Lower lobe of right lung (tissue), 2 donors: Measurements from ENCODE around the gene RNLS. TPM values are rescaled to one million over a fixed set of nuclear protein-coding genes. Genes with fewer than 3 reads are reported as not detected.

Experiments
- ATAC-seq, 2 donors: fragments of 200-7000 bp; cut with Tn5 transposase; one replicate each; pipeline ENCODE4 v1.9.1; 2020 to 2022; ENCODE audit warnings: mild to moderate bottlenecking in 2 of 2, moderate library complexity in 2 of 2
- DNase-seq: peaks from one replicate; pipeline ENCODE4 v3.0.0-alpha.2; 2020
- H3K27ac ChIP-seq: fragments of 200-600 bp; one replicate; pipeline ENCODE4 v1.8.0; 2022
- H3K27me3 ChIP-seq: fragments of 200-600 bp; one replicate; pipeline ENCODE4 v1.8.0; 2022; ENCODE audit warnings: low read depth
- H3K36me3 ChIP-seq: fragments of 200-600 bp; one replicate; pipeline ENCODE4 v1.8.0; 2022; ENCODE audit warnings: mild to moderate bottlenecking
- H3K4me1 ChIP-seq: fragments of 200-600 bp; one replicate; pipeline ENCODE4 v1.8.0; 2022
- H3K4me3 ChIP-seq: fragments of 200-600 bp; one replicate; pipeline ENCODE4 v1.8.0; 2022; ENCODE audit warnings: mild to moderate bottlenecking
- H3K9me3 ChIP-seq: fragments of 200-600 bp; one replicate; pipeline ENCODE4 v1.8.0; 2022
- intact Hi-C: fragments of 100-400 bp; cut with DNase I; formaldehyde crosslinking; loops from one replicate; pipeline ENCODE4 v1.11.0; 2022
- total RNA-seq: library from RNA; stranded (reverse); fragmentation: NEBNext Ultra II Directional; extraction: Animal tissue kit (Norgen Biotek cat#: 25700); gene quantifications from one replicate; pipeline ENCODE4 v1.2.1, GENCODE V29; 2021
- TF ChIP-seq, protein P1 (sequence below): fragments of 200-600 bp; IDR thresholded peaks from one replicate; pipeline ENCODE4 v1.8.0; 2022; ENCODE audit warnings: antibody characterized with exemption, mild to moderate bottlenecking
- donor health status: DM: no; HTN: yes; CAD: no; lungs with severe emphysema.

The RNLS gene
- total RNA-seq, 1 donor from 2014 or later = 9.6 TPM

DNA sequence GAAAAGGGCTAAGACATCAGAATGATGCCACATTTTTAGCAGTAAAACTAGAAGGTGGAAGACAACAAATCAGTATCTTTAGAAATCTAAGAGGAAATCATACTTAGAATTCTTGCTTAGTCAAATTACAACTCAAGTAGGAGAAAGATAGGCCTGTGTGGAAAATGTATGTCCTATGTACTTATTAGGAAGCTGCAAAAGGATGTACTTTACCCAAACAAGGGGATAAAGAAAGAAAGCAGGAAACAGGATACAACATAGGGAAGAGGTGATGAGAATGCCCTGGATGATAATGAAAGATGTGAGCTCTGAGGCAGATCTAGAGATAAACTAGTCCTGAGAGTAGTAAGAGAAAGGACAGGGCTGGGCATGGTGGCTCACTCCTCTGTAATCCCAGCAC lies 54.9 kb downstream of the RNLS start:
- Histone ChIP-seq H3K27me3 (no peaks in the 10 kb centered on the region), H3K4me3 (no peak overlapping the region), H3K9me3 (no peaks in the 10 kb centered on the region), H3K27ac (no peak overlapping the region), H3K36me3 (no peaks in the 10 kb centered on the region), H3K4me1 (no peaks in the 10 kb centered on the region)
- no peak for DNase-seq
- TF ChIP-seq, protein P1, sequence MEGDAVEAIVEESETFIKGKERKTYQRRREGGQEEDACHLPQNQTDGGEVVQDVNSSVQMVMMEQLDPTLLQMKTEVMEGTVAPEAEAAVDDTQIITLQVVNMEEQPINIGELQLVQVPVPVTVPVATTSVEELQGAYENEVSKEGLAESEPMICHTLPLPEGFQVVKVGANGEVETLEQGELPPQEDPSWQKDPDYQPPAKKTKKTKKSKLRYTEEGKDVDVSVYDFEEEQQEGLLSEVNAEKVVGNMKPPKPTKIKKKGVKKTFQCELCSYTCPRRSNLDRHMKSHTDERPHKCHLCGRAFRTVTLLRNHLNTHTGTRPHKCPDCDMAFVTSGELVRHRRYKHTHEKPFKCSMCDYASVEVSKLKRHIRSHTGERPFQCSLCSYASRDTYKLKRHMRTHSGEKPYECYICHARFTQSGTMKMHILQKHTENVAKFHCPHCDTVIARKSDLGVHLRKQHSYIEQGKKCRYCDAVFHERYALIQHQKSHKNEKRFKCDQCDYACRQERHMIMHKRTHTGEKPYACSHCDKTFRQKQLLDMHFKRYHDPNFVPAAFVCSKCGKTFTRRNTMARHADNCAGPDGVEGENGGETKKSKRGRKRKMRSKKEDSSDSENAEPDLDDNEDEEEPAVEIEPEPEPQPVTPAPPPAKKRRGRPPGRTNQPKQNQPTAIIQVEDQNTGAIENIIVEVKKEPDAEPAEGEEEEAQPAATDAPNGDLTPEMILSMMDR = no peak
- ATAC-seq = no peak
- intact Hi-C loops = no loop called here

DNA sequence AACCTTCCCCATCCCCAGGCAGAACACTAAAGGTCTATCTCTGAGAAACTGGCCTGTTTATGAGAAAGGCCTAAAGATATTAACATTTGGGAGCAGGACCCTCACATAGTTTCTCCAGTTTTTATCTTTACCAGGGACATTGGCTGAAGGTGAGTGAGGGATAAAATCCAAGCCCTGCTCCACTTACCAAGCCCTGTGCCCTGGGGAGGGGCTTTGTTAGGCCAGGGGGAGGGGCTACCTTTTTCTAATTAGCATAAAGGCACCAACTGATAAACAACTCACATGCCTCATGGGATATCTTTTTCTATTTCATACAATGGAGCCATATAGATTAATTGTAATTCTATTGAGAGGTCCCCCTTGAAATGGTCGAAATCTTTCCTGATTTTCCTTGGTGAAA lies 55.9 kb downstream of the RNLS start:
- TF ChIP-seq, protein P1 = no peak
- intact Hi-C loops = no loop called here
- no peaks in the 10 kb centered on the region for H3K4me1 ChIP-seq
- no peak overlapping the region for H3K4me3 ChIP-seq
- DNase-seq (no peak), ATAC-seq (no peak)
- H3K27me3 ChIP-seq = no peaks in the 10 kb centered on the region
- H3K9me3 ChIP-seq = no peaks in the 10 kb centered on the region
- H3K27ac ChIP-seq = no peak overlapping the region
- no peaks in the 10 kb centered on the region for H3K36me3 ChIP-seq

DNA sequence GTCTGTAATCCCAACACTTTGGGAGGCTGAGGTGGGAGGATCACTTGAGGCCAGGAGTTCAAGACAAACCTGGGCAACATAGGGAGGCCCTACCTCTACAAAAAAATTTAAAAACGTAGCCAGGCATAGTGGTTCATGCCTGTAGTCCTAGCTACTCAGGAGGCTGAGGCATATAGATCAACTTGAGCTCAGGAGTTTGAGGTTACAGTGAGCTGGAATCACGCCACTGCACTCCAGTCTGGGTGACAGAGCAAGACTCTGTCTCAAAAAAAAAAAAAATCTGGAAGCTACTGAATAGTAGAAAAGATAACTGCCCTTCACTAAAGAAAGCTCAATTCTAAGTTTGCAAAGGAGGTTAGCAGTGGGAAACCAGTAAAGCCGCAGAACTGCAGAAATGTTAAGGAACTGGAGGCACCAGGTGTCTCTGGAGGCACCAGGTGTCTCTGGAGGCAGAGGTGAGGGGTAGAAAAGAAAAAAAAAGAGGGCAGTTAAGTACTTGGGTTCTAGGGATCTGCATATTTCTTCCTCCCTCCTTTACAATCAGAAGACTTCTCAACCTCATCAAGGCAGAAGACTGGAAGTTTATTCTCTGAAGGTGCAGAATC lies 56.5 kb downstream of the RNLS start:
- Histone ChIP-seq H3K4me1 (no peaks in the 10 kb centered on the region), H3K9me3 (no peaks in the 10 kb centered on the region), H3K27me3 (no peaks in the 10 kb centered on the region), H3K4me3 (no peak overlapping the region), H3K36me3 (no peaks in the 10 kb centered on the region), H3K27ac (no peak overlapping the region)
- TF ChIP-seq, protein P1 = no peak
- ATAC-seq (no peak), DNase-seq (no peak)
- intact Hi-C loops = no loop called here

- H3K27me3 ChIP-seq = no peaks in the 10 kb centered on the region
- TF ChIP-seq, protein P1 = no peak
- no peaks in the 10 kb centered on the region for H3K36me3 ChIP-seq
- no peak overlapping the region for H3K27ac ChIP-seq
- H3K4me3 ChIP-seq = no peak overlapping the region
- no peak for DNase-seq
- intact Hi-C loops = no loop called here
- H3K9me3 ChIP-seq = no peaks in the 10 kb centered on the region
- no peaks in the 10 kb centered on the region for H3K4me1 ChIP-seq
- peak in 1 of 2 donors; percentile 73 for ATAC-seq
These were observed 57.6 kb downstream of the RNLS start for GRCh38 chr10:88525371-88526069.

DNA sequence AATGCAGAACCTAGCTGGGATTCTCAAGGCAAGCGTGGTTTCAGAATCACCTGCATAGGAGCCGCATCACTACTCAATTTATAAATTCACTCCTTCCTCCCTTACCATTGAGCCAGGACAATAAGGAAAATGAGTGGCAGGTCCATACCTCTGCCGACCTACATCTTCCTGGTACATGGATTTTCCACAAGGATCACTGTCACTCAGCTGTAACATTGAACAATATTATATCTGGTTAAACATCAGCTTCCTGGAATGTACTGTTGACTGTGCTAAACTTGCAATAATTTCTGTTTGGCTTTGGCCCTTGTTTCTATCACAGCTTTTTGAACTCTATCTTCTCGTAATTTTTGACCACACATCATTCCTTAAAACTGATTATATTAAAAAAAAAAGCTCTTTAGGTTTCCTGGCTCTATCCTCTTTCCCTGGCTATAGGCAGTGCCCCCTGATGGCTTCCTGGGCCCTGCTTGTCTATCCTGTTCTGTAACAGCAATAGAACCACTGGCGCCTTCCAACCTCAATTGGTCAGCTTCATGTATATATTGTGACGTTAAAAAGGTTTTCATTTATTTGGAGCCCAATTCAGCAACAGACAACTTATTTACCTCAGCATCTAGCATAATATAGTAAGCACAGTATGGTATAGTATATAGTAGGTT lies 59.2 kb downstream of the RNLS start:
- TF ChIP-seq, protein P1 = no peak
- Histone ChIP-seq H3K27ac (no peak overlapping the region), H3K27me3 (no peaks in the 10 kb centered on the region), H3K4me1 (no peaks in the 10 kb centered on the region), H3K36me3 (no peaks in the 10 kb centered on the region), H3K4me3 (no peak overlapping the region), H3K9me3 (no peaks in the 10 kb centered on the region)
- intact Hi-C loops = no loop called here
- no peak for DNase-seq
- ATAC-seq = no peak
